Stimulated activated CD4-positive, alpha-beta T cell treated with anti-CD3 and anti-CD28 coated beads, TNF-alpha, amount 100 ng/mL, for 48 hours (primary cell): ENCODE measurements around the gene USP19.

Experiments used
- DNase-seq, 3 donors: peaks; one replicate each; pipeline ENCODE4 v3.0.0-alpha.2; 2020; ENCODE audit warnings: low read depth in 3 of 3

USP19 gene, protein sequence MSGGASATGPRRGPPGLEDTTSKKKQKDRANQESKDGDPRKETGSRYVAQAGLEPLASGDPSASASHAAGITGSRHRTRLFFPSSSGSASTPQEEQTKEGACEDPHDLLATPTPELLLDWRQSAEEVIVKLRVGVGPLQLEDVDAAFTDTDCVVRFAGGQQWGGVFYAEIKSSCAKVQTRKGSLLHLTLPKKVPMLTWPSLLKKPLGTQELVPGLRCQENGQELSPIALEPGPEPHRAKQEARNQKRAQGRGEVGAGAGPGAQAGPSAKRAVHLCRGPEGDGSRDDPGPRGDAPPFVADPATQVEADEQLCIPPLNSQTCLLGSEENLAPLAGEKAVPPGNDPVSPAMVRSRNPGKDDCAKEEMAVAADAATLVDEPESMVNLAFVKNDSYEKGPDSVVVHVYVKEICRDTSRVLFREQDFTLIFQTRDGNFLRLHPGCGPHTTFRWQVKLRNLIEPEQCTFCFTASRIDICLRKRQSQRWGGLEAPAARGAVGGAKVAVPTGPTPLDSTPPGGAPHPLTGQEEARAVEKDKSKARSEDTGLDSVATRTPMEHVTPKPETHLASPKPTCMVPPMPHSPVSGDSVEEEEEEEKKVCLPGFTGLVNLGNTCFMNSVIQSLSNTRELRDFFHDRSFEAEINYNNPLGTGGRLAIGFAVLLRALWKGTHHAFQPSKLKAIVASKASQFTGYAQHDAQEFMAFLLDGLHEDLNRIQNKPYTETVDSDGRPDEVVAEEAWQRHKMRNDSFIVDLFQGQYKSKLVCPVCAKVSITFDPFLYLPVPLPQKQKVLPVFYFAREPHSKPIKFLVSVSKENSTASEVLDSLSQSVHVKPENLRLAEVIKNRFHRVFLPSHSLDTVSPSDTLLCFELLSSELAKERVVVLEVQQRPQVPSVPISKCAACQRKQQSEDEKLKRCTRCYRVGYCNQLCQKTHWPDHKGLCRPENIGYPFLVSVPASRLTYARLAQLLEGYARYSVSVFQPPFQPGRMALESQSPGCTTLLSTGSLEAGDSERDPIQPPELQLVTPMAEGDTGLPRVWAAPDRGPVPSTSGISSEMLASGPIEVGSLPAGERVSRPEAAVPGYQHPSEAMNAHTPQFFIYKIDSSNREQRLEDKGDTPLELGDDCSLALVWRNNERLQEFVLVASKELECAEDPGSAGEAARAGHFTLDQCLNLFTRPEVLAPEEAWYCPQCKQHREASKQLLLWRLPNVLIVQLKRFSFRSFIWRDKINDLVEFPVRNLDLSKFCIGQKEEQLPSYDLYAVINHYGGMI (N-terminal part only)

DNA sequence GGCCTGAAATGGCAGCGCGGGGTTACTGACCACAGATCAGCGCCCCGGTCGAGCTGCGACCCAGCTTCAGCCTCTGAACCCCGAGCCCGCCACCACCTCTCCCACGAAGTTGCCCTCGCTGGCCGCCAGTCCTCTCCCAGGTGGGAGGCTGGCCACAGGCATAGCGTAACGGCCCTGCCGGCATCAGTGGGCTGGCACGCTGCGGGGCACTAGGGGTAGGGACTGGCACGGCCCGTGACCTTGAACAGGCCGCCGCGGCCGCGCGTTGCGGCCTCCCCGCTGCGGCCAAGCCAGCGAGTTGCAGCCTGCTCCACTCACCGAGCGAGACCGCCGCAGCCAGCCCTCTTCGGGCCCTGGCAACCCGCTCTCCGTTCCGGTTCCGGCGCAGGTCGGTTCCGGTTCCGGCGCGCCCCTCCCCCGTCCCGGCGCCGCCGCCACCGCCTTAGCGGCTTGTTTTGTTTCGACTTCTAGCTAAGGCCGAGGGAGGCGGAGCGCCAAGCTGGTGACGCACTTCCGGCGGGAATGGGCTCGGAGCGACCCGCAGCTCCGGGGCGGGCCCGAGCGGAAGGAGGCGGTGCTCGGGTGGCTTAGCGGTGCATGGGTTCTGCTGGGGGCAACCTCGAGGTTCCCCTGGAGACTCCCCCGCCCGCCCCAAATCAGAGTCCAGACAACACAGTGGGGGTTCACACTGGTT is at the start of gene USP19:
Gene USP19, minus strand, starts transcription at position 386 of the 694 bp plus-strand sequence. CDS start 1,678 bp downstream, outside the sequence.
- DNase-seq: peak; percentile 87 to 94 (median 88)

DNA sequence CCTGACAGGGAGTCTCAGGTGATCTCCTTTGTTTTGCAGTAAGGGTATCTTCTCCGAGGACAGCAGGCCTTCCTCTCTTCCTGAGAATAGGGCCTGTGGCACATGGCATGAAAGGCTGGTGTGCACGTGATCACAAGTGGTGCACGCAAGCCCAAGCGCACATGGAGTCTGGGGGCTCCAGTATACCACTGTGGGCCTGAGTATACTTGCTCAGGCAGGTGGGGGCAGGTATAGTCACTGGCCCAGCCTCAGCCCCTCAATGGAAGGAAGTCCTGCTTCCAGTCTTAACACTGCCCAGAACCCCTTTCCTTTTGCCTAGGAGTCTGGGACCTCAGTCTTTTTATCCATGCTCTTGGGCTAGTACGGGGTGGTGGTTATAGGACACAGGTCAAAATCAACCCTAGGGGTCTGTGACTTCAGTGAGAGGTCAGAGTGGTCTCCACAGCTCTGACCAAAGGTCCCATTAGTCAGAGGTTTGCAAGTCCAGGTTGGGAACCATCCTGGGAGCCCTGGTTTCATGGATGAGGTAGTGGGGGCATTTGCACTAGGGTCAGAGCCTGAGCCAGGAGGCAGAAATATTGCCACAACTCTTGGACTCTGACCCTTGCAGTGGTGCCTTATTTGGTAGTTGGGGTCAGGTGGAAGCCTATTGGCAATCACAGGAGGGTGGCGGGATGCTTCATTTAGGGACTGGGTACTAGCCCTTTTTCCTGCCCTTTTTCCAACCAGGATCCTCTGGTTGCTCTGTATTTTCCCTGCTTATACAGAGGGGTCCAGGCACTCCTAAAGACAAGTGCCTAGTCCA is 46.3 kb upstream of the USP19 start:
- DNase-seq: no peak

DNA sequence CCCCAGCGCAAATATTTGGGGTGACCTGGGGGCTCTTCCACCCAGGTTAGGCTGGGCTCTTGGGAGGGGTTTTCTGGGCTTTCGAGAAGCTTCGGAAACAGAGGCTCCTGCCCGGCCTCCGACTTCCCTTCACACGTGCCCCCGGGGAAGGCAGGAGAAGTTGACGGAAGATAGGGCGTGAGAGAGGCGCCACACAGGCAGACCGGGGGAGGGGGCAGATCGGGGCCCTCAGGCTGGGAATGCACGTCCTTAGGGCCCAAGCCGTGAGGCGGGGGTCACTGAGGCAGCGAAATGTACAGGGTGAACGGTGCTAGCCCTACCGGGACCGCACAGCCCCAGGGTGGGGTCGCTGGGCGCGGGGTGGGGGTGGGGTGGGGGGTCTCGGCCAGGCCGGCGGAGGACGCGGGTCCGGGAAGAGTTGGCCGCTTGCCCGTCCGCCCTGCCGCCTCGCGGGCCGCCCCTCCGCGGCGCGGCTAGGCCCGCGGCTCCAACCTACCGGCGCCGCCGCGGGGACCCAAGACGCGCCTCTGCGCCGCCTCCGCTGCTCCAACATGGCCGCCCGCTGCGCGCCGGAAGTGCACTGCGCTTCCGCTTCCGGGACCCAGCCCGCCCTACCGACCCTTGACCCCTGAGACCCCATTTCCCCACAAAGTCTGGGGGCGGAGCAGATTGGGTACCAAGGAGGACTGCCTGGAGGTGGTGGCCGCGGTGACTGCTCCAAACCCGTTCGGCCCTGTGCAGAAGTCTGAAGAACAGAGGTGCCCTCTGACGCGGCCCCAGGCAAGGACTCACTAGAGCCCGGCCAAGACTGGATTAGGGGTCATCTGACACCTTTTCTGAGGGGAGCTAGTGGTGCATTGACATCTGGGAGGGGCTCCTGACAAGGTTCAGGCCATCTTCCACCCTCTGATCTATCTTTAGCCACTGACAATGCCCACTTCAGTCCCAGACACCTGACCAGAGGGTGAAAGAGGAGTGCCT is 45.4 kb upstream of the USP19 start, which contains the start of gene CCDC71:
Gene CCDC71, minus strand, starts transcription at position 561 of the 981 bp plus-strand sequence. CDS start 2,123 bp downstream, outside the sequence.
- peak; percentile 58 to 76 (median 61) for DNase-seq

- no peak for DNase-seq
Measured at GRCh38 chr3:49164983-49165720, 44.5 kb upstream of the USP19 start.

DNA sequence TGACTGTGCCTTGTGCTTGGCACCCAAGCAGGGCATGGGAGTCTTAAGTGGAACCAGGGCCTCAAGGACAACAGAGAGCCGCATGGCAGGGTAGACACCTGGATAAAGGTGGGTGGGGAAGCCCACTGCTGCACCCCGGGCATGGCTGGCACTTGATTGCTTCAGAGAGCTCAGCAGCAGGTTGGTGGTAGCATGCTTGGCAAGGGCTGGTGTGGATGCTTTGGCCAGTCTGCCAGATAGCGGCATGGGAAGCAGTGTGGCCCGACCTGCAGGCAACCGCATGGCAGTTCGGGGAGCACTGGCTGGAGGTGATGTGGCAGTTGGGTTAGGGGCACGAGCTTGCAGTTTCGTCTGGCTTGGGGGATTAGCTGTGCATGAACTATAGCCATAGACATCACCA is 43.0 kb upstream of the USP19 start:
- DNase-seq: no peak

DNA sequence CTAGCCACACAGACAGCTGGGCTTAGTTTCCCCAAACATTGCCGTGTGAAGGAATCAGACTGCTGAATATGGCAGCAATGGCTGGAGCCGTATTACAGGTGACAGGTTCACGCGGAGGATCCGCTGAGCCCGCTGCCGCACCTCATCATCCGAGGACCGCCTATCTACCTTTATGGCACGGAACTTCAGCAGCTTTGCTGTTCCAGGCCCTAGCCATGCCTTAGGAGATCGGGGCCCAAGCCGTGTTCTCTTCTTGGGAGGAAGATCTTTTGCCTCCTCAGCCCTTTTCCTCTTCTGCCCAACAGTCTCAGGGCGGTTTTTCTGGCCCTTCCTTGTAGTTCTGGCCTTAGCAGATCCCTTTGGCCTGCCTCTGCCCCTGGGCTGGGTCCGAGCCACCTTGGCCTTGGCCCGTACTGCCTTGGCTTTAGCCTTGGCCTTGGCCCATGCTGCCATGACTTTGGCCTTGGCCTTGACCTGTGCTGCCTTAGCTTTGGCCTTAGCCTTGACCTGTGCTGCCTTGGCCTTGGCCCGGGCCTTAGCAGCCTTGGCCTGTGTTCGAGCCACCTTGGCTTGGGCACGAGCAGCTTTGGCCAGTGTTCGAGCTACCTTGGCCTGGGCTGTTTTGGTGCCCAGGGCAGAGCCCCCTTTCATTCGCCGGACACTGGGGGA is 42.3 kb upstream of the USP19 start:
- no peak for DNase-seq

DNA sequence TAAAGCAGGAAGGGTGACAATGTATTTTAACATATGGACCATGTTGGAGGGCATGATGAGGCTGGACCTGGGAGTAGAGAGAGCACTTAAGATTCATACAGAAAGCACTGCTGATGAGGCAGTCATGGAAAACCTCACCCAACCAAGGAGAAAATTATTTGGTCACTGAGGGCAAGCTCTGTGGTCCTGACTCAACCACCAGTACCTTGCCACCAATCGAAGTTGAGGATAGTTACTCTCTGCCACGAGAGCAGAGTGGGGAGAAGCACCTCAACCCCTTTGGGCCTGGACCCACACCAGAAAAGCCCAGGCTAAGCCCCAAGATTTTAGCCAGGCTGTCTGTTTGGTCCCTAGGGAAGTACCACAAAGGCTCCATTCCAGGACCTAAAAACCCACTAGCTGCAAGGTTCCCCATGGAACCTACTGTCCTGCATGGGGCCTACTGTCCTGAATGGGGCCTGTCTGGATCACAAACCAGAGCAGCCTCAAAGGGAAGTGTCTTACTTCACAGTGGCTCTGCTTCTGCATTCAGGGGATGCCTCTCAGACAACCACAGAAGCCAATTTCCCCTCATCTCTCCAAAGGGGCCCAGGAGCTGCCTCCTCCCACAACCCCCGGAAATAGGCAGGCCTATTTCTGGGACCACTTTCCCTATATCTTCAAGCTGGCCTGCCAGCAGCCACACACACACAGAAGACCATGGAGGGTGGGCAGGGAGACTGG is 41.3 kb upstream of the USP19 start:
- DNase-seq: no peak

- DNase-seq: no peak
Measured at GRCh38 chr3:49161197-49161596, 40.6 kb upstream of the USP19 start.

- DNase-seq: no peak
Measured at GRCh38 chr3:49158792-49159191, 38.2 kb upstream of the USP19 start.

GRCh38 chr3:49158103-49158709 is 37.6 kb upstream of the USP19 start:
- peak in 2 of 3 donors; percentile 26 to 40 for DNase-seq

- DNase-seq: no peak
Measured at GRCh38 chr3:49157289-49157688, 36.7 kb upstream of the USP19 start.

- no peak for DNase-seq
Measured at GRCh38 chr3:49153349-49153912, 32.8 kb upstream of the USP19 start.

DNA sequence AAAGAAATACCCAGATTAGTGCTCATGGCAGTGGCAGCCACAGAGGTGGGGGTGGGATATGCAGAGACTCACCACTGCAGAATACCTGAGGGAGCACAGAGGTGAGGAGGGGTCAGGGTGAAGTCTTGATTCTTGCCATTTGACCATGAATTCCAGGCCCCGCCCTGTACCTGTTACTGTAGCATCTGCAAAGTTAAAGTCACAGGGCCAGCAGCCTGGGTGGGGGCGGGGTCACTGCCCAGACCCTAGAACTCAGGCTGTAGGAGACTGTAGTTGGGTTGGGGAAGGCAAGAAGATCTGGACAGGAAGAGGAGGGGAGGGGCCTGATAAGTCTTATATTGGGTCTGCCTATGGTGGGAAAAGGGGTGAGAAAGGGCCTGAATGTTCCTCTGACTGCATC is 31.0 kb upstream of the USP19 start:
- DNase-seq: no peak

DNA sequence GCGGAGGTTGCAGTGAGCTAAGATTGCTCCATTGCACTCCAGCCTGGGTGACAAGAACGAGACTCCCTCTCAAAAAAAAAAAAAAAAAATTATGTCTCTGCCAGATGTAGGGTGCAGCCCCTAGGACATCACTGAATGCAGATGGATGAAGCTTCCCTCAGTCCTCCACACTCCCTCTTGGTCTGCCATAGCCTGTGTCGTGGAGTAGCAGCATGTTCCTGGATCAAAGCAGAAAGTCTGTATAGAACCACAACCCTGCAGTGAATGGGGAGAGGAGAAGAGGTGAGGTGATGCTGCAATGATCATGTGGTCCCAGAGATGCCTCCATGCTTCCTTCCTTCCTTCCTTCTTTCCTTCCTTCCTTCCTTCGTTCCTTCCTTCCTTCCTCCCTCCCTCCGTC is 27.5 kb upstream of the USP19 start:
- DNase-seq: no peak

DNA sequence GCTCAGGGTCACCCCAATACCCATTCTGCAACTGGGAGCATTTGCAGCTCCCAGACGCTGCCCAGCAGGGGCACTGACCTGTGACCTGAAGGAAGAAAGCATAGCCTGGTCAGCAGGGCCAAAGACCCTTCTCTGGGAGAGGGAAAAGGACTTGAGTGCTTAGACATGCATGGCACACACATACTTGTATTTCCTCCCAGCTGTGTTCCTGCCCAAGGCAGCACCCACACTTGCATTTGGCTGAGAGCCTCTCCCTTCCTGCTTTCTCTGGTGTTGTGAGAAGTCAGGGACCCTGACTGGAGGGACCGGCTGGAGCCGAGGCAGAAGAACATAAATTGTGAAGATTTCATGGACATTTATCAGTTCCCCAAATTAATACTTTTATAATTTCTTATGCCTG is 19.5 kb upstream of the USP19 start:
- DNase-seq: no peak

GRCh38 chr3:49135499-49135898 is 14.9 kb upstream of the USP19 start:
- no peak for DNase-seq
